IMR-90 (cell line): Measurements from ENCODE around the gene ZNF653. TPM values are rescaled to one million over a fixed set of nuclear protein-coding genes. Genes with fewer than 3 reads are reported as not detected.

Source experiments
- ATAC-seq: fragments of 200-7000 bp; cut with Tn5 transposase; 2 replicates; pipeline ENCODE4 v1.9.1; 2020; ENCODE audit warnings: low read depth, mild to moderate bottlenecking, moderate library complexity
- BruUV-seq: library from RNA; stranded (reverse); fragments of 400-500 nt; replicated peaks from 2 replicates; lab custom pipeline; 2021; lab: Mats Ljungman, UMichigan
- CTCF ChIA-PET: fragments of 300-600 bp; formaldehyde crosslinking; extraction: SDS; loops from one replicate; lab custom pipeline; 2021; ENCODE audit warnings: antibody characterized with exemption; lab: Yijun Ruan, JAX
- POLR2A ChIA-PET: fragments of 300-600 bp; sonication (Branson Sonifier 250); formaldehyde crosslinking; loops from one replicate; lab custom pipeline; 2022; ENCODE audit warnings: antibody characterized with exemption; ENCODE audit not compliant: unreplicated experiment; lab: Charles Lee
- DNase-seq: peaks from one replicate; pipeline ENCODE4 v3.0.0; 2013
- H2AFZ ChIP-seq: replicated peaks from 2 replicates; pipeline ENCODE3; 2013; ENCODE audit warnings: low read length, mild to moderate bottlenecking; ENCODE audit not compliant: poor library complexity
- H2AK5ac ChIP-seq: 2 replicates; pipeline ENCODE4 v1.6.1; 2013; ENCODE audit warnings: low read depth, low read length, inconsistent platforms
- H2AK9ac ChIP-seq: replicated peaks from 2 replicates; pipeline ENCODE3; 2013; ENCODE audit warnings: mild to moderate bottlenecking, low read depth, low read length, moderate library complexity; ENCODE audit not compliant: poor library complexity
- H2BK120ac ChIP-seq: 2 replicates; pipeline ENCODE4 v1.6.1; 2013; ENCODE audit warnings: low read depth, low read length, inconsistent platforms
- H2BK15ac ChIP-seq: 3 replicates; pipeline ENCODE4 v1.6.1; 2013; ENCODE audit warnings: low read depth, low read length, inconsistent platforms
- H2BK20ac ChIP-seq: 2 replicates; pipeline ENCODE4 v1.6.1; 2013; ENCODE audit warnings: low read depth, mild to moderate bottlenecking, inconsistent platforms, low read length, moderate library complexity
- H2BK5ac ChIP-seq: 2 replicates; pipeline ENCODE4 v1.6.1; 2013; ENCODE audit warnings: mild to moderate bottlenecking, low read depth, low read length, inconsistent platforms; ENCODE audit not compliant: poor library complexity, severe bottlenecking
- H3K14ac ChIP-seq: replicated peaks from 2 replicates; pipeline ENCODE4 v1.6.1; 2013; ENCODE audit warnings: low read depth, low read length, inconsistent platforms
- H3K18ac ChIP-seq: 2 replicates; pipeline ENCODE4 v1.6.1; 2013; ENCODE audit warnings: low read depth, low read length, control low read depth
- H3K23ac ChIP-seq: 2 replicates; pipeline ENCODE4 v1.6.1; 2013; ENCODE audit warnings: low read depth, low read length, inconsistent platforms
- H3K27ac ChIP-seq: 2 replicates; pipeline ENCODE4 v1.5.1; 2013; ENCODE audit warnings: mild to moderate bottlenecking, control low read depth, low read length; ENCODE audit not compliant: insufficient read depth
- H3K27me3 ChIP-seq: 2 replicates; pipeline ENCODE4 v1.6.1; 2013; ENCODE audit warnings: low read length; ENCODE audit not compliant: control insufficient read depth, insufficient read depth
- H3K36me3 ChIP-seq: 2 replicates; pipeline ENCODE4 v1.6.1; 2013; ENCODE audit warnings: low read length, mixed read lengths; ENCODE audit not compliant: control insufficient read depth, insufficient read depth
- H3K4ac ChIP-seq: 2 replicates; pipeline ENCODE4 v1.6.1; 2013; ENCODE audit warnings: low read depth, low read length, inconsistent platforms
- H3K4me1 ChIP-seq: 2 replicates; pipeline ENCODE4 v1.6.1; 2013; ENCODE audit warnings: low read length, mixed read lengths; ENCODE audit not compliant: control insufficient read depth, insufficient read depth
- H3K4me2 ChIP-seq: 2 replicates; pipeline ENCODE4 v1.6.1; 2013; ENCODE audit warnings: low read depth, mild to moderate bottlenecking, control low read depth, low read length, moderate library complexity
- H3K4me3 ChIP-seq: 2 replicates; pipeline ENCODE4 v1.5.1; 2013; ENCODE audit warnings: low read depth, mild to moderate bottlenecking, control low read depth, low read length, moderate library complexity; ENCODE audit not compliant: insufficient read depth
- H3K56ac ChIP-seq: 2 replicates; pipeline ENCODE4 v1.6.1; 2013; ENCODE audit warnings: low read length, inconsistent platforms; ENCODE audit not compliant: insufficient read depth; ENCODE audit errors: extremely low read depth
- H3K79me1 ChIP-seq, 2 experiments: 2 replicates each; pipeline ENCODE4 v1.6.1; 2013; ENCODE audit warnings: low read length in 2 of 2, inconsistent platforms in 1 of 2, low read depth in 1 of 2
- H3K9ac ChIP-seq: 2 replicates; pipeline ENCODE4 v1.6.1; 2013; ENCODE audit warnings: low read depth, low read length, control low read depth
- H3K9me1 ChIP-seq: 2 replicates; pipeline ENCODE4 v1.6.1; 2013; ENCODE audit warnings: low read length, inconsistent platforms; ENCODE audit not compliant: insufficient read depth
- H3K9me3 ChIP-seq: 2 replicates; pipeline ENCODE4 v1.6.1; 2013; ENCODE audit warnings: low read length; ENCODE audit not compliant: control insufficient read depth, insufficient read depth
- H4K20me1 ChIP-seq: 2 replicates; pipeline ENCODE4 v1.6.1; 2013; ENCODE audit warnings: low read length, inconsistent platforms; ENCODE audit not compliant: insufficient read depth
- H4K5ac ChIP-seq: 2 replicates; pipeline ENCODE4 v1.6.1; 2013; ENCODE audit warnings: mild to moderate bottlenecking, low read depth, low read length, control low read depth
- H4K8ac ChIP-seq, 2 experiments: 2 replicates each; pipeline ENCODE4 v1.6.1; 2013; ENCODE audit warnings: low read depth in 2 of 2, low read length in 2 of 2, control low read depth in 1 of 2, inconsistent platforms in 1 of 2
- H4K91ac ChIP-seq: 2 replicates; pipeline ENCODE4 v1.6.1; 2013; ENCODE audit warnings: low read depth, low read length, inconsistent platforms; ENCODE audit not compliant: insufficient read depth
- CHD1 ChIP-seq: IDR thresholded peaks from 2 replicates; pipeline ENCODE4 v1.6.1; 2012; ENCODE audit warnings: low read depth, low read length, improper control_type of control experiment
- MAFK ChIP-seq: IDR thresholded peaks from 2 replicates; pipeline ENCODE4 v1.6.1; 2012; ENCODE audit warnings: low read depth, low read length, improper control_type of control experiment
- RCOR1 ChIP-seq: IDR thresholded peaks from 2 replicates; pipeline ENCODE4 v1.6.1; 2012; ENCODE audit warnings: mild to moderate bottlenecking, low read length, improper control_type of control experiment; ENCODE audit not compliant: insufficient replicate concordance
- SMC3 ChIP-seq: fragments of 150-350 bp; IDR thresholded peaks from 2 replicates; pipeline ENCODE4 v1.6.1; 2016; ENCODE audit warnings: low read depth, mild to moderate bottlenecking, antibody characterized with exemption, low read length, moderate library complexity
- WGBS, 2 experiments: methylation state at CpG; one replicate each; pipeline versions ENCODE4 v1.1.5 to v1.1.7; 2013; ENCODE audit warnings: missing lambda C conversion rate in 2 of 2; ENCODE audit not compliant: insufficient read length in 1 of 2; ENCODE audit errors: extremely low coverage in 2 of 2; 5-methylcytosine and 5-hydroxymethylcytosine counted together
- dilution Hi-C: fragments of 300-500 bp; cut with HindIII; formaldehyde crosslinking; loops from one replicate; pipeline ENCODE4 v1.14.3; 2018; ENCODE audit warnings: low sequenced_read_pairs; ENCODE audit not compliant: unreplicated experiment
- in situ Hi-C: fragments of 300-500 bp; cut with MboI; formaldehyde crosslinking; loops from 3 replicates; pipeline ENCODE4 v1.14.3; 2019; ENCODE audit warnings: low sequenced_read_pairs, inconsistent platforms, mixed read lengths
- intact Hi-C: fragments of 100-400 bp; cut with micrococcal nuclease; formaldehyde crosslinking; loops from 2 replicates; pipeline ENCODE4 v1.10.0; 2022
- polyA plus RNA-seq, 3 experiments: library from polyadenylated mRNA; depleted of rRNA; stranded (reverse); fragments of >200 nt; gene quantifications; 2 replicates each; pipeline ENCODE4 v1.2.3, GENCODE V29; 2012; ENCODE audit warnings: low replicate concordance in 1 of 3
- total RNA-seq: library from RNA; depleted of rRNA; stranded (reverse); fragments of >200 nt; gene quantifications from 2 replicates; pipeline ENCODE4 v1.2.3, GENCODE V29; 2012
- TF ChIP-seq, protein P1 (sequence below): fragments of 150-350 bp; IDR thresholded peaks from 2 replicates; pipeline ENCODE4 v1.6.1; 2016; ENCODE audit warnings: low read depth, mild to moderate bottlenecking, low read length, moderate library complexity, borderline replicate concordance

Gene ZNF653
- total and polyA plus RNA-seq, 2 of the 4 experiments (the other 2 are of a cell fraction), result 3.9 to 9.0 TPM

DNA sequence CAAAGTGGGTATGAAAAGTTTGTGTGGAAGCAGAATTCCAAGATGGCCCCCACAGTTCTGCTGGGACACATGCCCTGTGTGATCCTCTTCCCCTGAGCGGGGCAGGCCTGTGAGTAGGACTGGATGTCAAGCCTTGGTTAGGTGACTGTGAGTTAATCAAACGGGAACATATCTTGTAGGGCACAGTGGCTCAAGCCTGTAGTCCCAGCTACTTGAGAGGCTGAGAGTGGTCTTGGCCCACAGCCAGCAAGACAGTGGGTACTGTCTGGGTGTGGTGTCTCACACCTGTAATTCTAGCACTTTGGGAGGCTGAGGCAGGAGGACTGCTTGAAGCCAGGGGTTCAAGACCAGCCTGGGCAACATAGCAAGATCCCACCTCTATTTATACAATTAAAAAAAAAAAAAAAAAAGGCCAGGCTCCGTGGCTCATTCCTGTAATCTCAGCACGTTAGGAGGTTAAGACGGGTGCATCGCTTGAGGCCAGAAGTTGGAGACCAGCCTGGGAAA is 6.4 kb downstream of the ZNF653 start:
- Histone ChIP-seq H2AFZ (no peak overlapping the region), H3K27me3 (no peaks in the 10 kb centered on the region), H3K79me1 (peaks cover 8 to 34% of the 10 kb centered on the region in 2 experiments; a peak in 3 of 4 replicates), H3K27ac (no peak overlapping the region), H2BK20ac (no peak overlapping the region), H3K18ac (no peak overlapping the region), H3K9me3 (no peaks in the 10 kb centered on the region), H2BK120ac (no peak overlapping the region), H3K9me1 (peaks cover 7% of the 10 kb centered on the region; the same call in 1 of the 2 replicates), H3K9ac (no peak overlapping the region), H3K4me3 (no peak overlapping the region), H2AK9ac (no peak overlapping the region), H4K5ac (no peak overlapping the region), H2BK15ac (no peak overlapping the region), H2BK5ac (no peak overlapping the region), H3K56ac (no peak overlapping the region), H4K20me1 (no peaks in the 10 kb centered on the region; the same call in 1 of the 2 replicates), H3K23ac (no peak overlapping the region), H3K4ac (no peak overlapping the region), H3K14ac (no peak overlapping the region), H2AK5ac (no peak overlapping the region), H3K36me3 (peaks cover 8% of the 10 kb centered on the region), H3K4me1 (peaks cover 3% of the 10 kb centered on the region), H4K91ac (no peak overlapping the region), H3K4me2 (no peak overlapping the region), H4K8ac (no peak overlapping the region)
- TF ChIP-seq SMC3, result no peak
- TF ChIP-seq CHD1, result no peak
- TF ChIP-seq, protein P1, sequence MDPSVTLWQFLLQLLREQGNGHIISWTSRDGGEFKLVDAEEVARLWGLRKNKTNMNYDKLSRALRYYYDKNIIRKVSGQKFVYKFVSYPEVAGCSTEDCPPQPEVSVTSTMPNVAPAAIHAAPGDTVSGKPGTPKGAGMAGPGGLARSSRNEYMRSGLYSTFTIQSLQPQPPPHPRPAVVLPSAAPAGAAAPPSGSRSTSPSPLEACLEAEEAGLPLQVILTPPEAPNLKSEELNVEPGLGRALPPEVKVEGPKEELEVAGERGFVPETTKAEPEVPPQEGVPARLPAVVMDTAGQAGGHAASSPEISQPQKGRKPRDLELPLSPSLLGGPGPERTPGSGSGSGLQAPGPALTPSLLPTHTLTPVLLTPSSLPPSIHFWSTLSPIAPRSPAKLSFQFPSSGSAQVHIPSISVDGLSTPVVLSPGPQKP, result no peak
- no peak for TF ChIP-seq MAFK
- no peak for TF ChIP-seq RCOR1
- no peak for ATAC-seq
- in situ Hi-C loops (no loop called here), intact Hi-C loops (no loop called here), dilution Hi-C loops (no loop called here)
- CTCF ChIA-PET, result no interaction called here
- DNase-seq, result no peak
- no TSS peak for BruUV-seq
- WGBS, 2 experiments, result no CpG with 5 or more reads among the region's 6 CpGs
- POLR2A ChIA-PET, result no interaction called here
